Measurements from ENCODE around the gene NPS. TPM values are rescaled to one million over a fixed set of nuclear protein-coding genes. Genes with fewer than 3 reads are reported as not detected.
A peak's percentile ranks its signal among the peaks of the same experiment; 100 is the strongest.

Gene NPS
- total and polyA plus RNA-seq, 3 donors from 2014 or later = not detected

DNA sequence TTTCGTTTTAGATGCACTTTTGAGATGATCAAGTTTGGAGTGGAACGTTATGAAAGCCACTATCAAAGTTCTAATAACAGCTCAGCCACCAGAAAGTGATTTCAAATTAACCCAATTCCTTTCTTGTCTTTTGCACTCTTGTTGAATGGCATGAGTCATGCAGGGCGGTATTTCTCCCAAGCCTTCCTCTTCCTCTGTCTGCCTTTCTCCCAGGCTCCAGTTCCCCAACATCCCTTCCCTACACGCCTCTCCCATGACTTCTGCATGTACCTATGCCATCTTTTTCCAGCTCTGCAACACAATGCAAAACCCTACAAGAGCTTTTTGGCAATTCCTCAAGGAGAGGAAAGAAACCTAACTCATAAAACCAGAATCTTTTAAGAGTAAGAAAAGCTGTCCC is 21.8 kb upstream of the NPS start:
- Histone ChIP-seq H3K27ac (no peak overlapping the region), H3K36me3 (ENCODE audit: low read depth, missing control alignments) (no peaks in the 10 kb centered on the region), H3K27me3 (no peaks in the 10 kb centered on the region), H3K4me1 (no peaks in the 10 kb centered on the region), H3K4me3 (no peak overlapping the region), H3K9me3 (no peaks in the 10 kb centered on the region)
- TF ChIP-seq, protein P1, sequence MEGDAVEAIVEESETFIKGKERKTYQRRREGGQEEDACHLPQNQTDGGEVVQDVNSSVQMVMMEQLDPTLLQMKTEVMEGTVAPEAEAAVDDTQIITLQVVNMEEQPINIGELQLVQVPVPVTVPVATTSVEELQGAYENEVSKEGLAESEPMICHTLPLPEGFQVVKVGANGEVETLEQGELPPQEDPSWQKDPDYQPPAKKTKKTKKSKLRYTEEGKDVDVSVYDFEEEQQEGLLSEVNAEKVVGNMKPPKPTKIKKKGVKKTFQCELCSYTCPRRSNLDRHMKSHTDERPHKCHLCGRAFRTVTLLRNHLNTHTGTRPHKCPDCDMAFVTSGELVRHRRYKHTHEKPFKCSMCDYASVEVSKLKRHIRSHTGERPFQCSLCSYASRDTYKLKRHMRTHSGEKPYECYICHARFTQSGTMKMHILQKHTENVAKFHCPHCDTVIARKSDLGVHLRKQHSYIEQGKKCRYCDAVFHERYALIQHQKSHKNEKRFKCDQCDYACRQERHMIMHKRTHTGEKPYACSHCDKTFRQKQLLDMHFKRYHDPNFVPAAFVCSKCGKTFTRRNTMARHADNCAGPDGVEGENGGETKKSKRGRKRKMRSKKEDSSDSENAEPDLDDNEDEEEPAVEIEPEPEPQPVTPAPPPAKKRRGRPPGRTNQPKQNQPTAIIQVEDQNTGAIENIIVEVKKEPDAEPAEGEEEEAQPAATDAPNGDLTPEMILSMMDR (IDR thresholded peaks at IDR 0.05) = no peak
- TF ChIP-seq POLR2A (IDR thresholded peaks at IDR 0.05) = no peak
- no peak for DNase-seq
- 81 to 82% methylated on average over 4 of the region's 4 CpGs for WGBS, 2 donors
- intact Hi-C loops (cut with DNase I; ENCODE audit: low total_unique reads) = no loop called here

- Histone ChIP-seq H3K27ac (peak overlapping the region in 1 of 2 donors; percentile 43), H3K9me3 (no peaks in the 10 kb centered on the region), H3K4me1 (no peaks in the 10 kb centered on the region), H3K27me3 (no peaks in the 10 kb centered on the region), H3K4me3 (no peak overlapping the region), H3K36me3 (ENCODE audit: low read depth, missing control alignments) (no peaks in the 10 kb centered on the region)
- TF ChIP-seq, protein P1 (IDR thresholded peaks at IDR 0.05) = no peak
- TF ChIP-seq POLR2A (IDR thresholded peaks at IDR 0.05) = no peak
- WGBS, 2 donors = 40 to 42% methylated on average over 8 of the region's 8 CpGs
- intact Hi-C loops (cut with DNase I; ENCODE audit: low total_unique reads) = no loop called here
- DNase-seq = peak; percentile 48
These were observed 21.2 kb upstream of the NPS start for GRCh38 chr10:127527891-127528290.

DNA sequence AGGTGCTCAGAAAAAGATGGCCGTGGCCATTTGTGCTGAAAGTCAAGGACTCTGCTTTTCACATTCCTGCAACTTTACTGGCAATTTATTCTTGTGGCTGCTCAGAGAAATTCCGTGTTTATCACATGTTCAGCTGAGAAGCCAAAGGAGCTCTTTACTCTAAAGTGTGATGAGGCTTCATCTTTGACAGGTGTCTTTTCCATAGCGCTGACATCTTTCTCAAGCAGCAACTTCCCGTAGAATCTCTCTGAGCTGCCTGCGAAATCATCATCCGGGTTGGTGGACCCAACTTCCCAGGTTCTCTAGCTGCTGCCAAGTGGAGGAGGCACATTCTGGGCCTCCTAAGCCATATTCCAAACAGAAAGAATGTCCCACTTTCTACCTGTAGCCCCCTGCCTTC is 16.9 kb upstream of the NPS start:
- Histone ChIP-seq H3K27me3 (no peaks in the 10 kb centered on the region), H3K4me3 (no peak overlapping the region), H3K27ac (no peak overlapping the region), H3K4me1 (no peaks in the 10 kb centered on the region), H3K36me3 (ENCODE audit: low read depth, missing control alignments) (no peaks in the 10 kb centered on the region), H3K9me3 (no peaks in the 10 kb centered on the region)
- DNase-seq = no peak
- TF ChIP-seq, protein P1 (IDR thresholded peaks at IDR 0.05) = no peak
- TF ChIP-seq POLR2A (IDR thresholded peaks at IDR 0.05) = no peak
- 95 to 96% methylated on average over 6 of the region's 6 CpGs for WGBS, 2 donors
- intact Hi-C loops (cut with DNase I; ENCODE audit: low total_unique reads) = no loop called here

DNA sequence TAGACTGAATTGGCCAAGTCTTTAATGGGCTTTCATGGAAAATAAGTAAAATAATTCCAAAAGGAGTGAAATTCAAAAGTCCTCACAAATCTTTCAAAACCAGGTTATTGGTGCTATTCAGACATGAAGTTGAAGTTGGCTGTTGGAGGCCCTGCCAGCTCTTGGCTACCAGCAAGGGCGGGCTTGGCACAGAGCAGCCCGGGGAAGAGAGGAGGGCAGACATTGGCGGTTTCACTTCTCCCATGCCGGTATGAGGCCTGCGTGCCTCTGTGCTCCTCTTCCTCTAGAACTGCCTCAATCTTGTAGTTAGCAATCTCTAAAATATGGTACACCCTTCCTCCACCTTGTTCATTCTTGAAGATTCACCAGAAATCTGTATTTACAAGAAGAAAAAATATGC is 16.4 kb upstream of the NPS start:
- no peak for DNase-seq
- no peaks in the 10 kb centered on the region for H3K4me1 ChIP-seq
- intact Hi-C loops (cut with DNase I; ENCODE audit: low total_unique reads) = no loop called here
- H3K27ac ChIP-seq = no peak overlapping the region
- no peaks in the 10 kb centered on the region for H3K27me3 ChIP-seq
- no peaks in the 10 kb centered on the region for H3K9me3 ChIP-seq
- TF ChIP-seq, protein P1 (IDR thresholded peaks at IDR 0.05) = no peak
- no peak for TF ChIP-seq POLR2A (IDR thresholded peaks at IDR 0.05)
- 93 to 97% methylated on average over 5 of the region's 5 CpGs for WGBS, 2 donors
- no peak overlapping the region for H3K4me3 ChIP-seq
- H3K36me3 ChIP-seq (ENCODE audit: low read depth, missing control alignments) = no peaks in the 10 kb centered on the region

GRCh38 chr10:127534074-127534473 is 15.0 kb upstream of the NPS start:
- 87 to 92% methylated on average over 6 of the region's 6 CpGs for WGBS, 2 donors
- DNase-seq = no peak
- H3K27ac ChIP-seq = no peak overlapping the region
- H3K4me1 ChIP-seq = no peaks in the 10 kb centered on the region
- TF ChIP-seq, protein P1 (IDR thresholded peaks at IDR 0.05) = no peak
- no peak for TF ChIP-seq POLR2A (IDR thresholded peaks at IDR 0.05)
- H3K36me3 ChIP-seq (ENCODE audit: low read depth, missing control alignments) = no peaks in the 10 kb centered on the region
- intact Hi-C loops (cut with DNase I; ENCODE audit: low total_unique reads) = no loop called here
- H3K4me3 ChIP-seq = no peak overlapping the region
- H3K9me3 ChIP-seq = no peaks in the 10 kb centered on the region
- H3K27me3 ChIP-seq = no peaks in the 10 kb centered on the region

Data from testis (tissue), 3 donors.